NCI-H2081 (cell line): Measurements from ENCODE around the gene HSP90AA1.

ENCODE experiments used
- DNase-seq, 2 experiments: peaks; one replicate each; lab custom pipeline; 2025; lab: John Stamatoyannopoulos, UW

The HSP90AA1 gene

DNA sequence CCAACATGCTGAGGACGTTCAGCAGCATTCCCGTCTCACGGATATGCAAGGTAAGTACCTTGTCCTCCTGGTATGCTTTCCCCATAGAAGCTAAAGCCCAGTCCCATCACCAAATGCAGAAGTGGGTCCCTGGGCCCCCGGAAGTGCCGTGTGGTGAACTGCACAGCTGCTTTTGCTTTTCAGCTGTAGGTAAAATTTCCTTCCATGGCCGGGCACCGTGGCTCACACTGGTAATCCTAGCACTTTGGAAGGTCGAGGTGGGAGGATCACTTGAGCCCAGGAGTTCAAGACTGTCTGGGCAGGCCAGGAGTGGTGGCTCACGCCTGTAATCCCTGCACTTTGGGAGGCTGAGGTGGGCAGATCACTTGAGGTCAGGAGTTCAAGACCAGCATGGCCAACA, 44.1 kb downstream of the HSP90AA1 start:
- no peak for DNase-seq

DNA sequence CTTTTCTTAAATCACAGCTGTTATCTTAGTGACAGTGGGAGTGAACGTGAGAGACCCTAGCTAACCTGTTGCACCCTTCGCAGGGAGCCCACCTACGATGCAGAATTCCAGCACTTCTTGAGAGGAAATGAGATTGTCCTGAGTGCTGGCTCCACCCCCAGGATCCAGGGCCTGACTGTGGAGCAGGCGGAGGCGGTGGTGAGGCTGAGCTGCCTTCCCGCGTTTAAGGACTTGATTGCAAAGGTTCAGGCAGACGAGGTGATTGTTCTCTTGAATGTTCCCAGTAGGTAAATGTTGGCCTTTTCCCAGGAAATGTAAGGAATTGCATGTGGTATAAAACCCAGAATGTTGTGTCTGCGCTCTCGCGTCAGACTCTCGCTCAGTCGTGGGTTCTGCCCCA, 46.7 kb downstream of the HSP90AA1 start:
- DNase-seq: no peak

DNA sequence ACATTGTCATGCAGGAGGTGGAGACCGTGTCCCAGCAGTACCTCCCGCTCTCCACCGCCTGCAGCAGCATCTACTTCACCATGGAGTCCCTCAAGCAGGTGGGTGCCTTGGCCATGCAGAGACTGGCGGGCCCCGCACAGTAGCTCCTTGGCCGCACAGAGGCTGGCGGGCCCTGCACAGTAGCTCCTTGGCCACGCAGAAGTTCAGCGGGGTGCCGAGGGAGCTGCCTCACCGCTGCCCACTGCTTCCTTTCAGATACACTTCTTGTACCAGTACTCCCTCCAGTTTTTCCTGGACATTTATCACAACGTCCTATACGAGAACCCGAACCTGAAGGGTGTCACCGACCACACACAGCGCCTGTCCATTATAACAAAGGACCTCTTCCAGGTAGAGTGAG, 47.7 kb downstream of the HSP90AA1 start:
- no peak for DNase-seq

DNA sequence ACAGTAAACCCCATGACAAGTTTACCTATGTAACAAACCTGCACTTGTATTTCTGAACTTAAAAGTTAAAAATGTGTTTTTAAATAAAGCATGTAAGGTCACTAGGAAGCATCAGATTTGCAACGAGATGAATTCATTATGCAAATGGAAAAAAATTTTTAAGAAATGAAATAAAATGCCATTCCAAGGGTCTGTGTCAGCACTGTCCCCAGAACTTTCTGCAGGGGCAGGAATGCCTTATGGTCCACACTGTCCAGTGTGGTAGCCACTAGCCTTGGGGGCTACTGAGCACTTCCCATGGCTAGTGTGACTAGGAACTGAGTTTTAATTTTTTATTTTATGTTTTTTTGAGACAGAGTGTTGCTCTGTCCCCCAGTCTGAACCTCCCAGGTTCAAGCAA, 49.2 kb downstream of the HSP90AA1 start:
- DNase-seq: no peak

DNA sequence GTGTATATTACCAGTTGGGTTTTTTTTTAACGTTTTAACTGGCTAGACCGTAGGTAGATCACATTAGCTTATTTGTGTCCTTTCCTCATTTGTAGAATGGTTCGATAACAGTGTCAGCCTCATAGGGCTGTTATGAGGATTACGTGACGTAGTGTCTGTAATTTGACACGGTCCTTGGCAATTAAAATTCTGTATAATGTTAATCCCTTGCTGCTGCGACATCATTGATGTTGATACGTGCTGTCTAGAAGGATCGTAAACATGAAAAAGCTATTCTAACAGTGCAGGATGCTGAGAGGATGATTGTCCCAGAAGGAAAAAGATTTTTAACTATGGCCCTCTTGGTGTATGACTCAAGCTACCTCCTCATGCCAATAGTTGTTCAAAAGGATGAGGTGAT, 50.9 kb downstream of the HSP90AA1 start:
- no peak for DNase-seq

DNA sequence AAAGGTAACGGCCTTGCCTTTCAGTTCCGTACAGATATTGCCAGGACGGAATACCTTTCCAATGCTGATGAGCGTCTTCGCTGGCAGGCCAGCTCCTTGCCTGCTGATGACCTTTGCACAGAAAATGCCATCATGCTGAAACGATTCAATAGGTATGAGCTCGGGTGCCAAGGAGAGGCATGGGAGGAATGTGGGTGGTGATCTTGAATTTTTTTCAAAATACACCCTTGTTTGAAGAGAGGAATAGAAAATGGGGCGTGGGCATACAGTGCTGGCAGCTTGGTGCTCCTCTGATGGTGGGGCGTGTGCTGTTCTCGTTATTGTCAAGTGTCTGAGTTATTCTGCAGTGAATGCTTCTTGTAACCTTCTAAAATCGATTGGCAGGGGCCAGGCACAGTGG, 52.5 kb downstream of the HSP90AA1 start:
- DNase-seq: no peak

DNA sequence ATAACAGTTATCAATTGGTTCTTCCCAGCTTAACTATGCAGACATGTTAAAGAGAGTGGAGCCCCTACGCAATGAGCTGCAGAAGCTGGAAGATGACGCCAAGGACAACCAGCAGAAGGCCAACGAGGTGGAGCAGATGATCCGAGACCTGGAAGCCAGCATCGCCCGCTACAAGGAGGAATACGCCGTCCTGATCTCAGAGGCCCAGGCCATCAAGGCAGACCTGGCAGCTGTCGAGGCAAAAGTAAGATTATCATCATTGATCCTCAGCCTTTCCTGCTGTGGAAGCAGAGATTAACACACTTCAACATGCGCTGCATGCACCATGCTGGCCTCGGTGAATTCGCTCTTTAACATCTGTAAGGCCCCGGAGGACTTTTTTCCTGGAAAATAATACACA, 53.6 kb downstream of the HSP90AA1 start:
- no peak for DNase-seq
